ENCODE data around the gene CCP110.

DNA sequence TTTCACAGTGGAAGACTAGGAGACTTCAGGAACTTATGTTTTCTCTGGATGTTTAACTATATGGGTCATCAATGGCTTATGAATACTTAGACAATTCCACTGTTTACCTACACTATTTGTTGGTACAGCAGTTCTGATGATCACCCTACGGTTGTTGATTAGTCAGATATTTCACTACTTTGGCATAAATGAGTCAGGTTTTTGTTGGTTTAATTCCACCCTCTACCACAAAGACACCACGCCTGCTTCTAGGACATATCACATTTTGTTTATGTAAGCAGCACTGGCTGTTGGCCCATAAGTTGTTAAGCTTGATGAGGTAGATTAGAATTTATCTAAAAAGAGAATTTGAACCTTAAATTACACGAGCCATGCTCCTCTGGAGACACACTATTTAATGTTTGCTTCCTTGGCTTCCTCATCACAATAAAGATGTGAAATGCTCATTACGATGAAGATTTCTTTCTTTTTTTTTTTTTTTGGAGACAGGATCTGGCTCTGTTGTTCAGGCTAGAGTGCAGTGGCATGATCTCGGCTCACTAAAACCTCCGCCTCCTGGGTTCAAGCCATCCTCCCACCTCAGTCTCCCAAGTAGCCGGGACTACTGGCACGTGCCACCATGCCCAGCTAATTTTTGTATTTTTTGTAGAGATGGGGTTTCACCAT is 6.2 kb upstream of the CCP110 start:
- TF ChIP-seq EP300 (IDR thresholded peaks at IDR 0.05; ENCODE audit: low read depth) (no peak), POLR2AphosphoS5 (IDR thresholded peaks at IDR 0.05) (peak in 1 of 3 donors; percentile 11)
- TF ChIP-seq, protein P1, sequence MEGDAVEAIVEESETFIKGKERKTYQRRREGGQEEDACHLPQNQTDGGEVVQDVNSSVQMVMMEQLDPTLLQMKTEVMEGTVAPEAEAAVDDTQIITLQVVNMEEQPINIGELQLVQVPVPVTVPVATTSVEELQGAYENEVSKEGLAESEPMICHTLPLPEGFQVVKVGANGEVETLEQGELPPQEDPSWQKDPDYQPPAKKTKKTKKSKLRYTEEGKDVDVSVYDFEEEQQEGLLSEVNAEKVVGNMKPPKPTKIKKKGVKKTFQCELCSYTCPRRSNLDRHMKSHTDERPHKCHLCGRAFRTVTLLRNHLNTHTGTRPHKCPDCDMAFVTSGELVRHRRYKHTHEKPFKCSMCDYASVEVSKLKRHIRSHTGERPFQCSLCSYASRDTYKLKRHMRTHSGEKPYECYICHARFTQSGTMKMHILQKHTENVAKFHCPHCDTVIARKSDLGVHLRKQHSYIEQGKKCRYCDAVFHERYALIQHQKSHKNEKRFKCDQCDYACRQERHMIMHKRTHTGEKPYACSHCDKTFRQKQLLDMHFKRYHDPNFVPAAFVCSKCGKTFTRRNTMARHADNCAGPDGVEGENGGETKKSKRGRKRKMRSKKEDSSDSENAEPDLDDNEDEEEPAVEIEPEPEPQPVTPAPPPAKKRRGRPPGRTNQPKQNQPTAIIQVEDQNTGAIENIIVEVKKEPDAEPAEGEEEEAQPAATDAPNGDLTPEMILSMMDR (IDR thresholded peaks at IDR 0.05) = no peak

Measured in transverse colon (tissue), 4 donors.